ENCODE results near the gene OR2A5. TPM values are rescaled to one million over a fixed set of nuclear protein-coding genes. Genes with fewer than 3 reads are reported as not detected.
A peak's percentile ranks its signal among the peaks of the same experiment; 100 is the strongest.

Gene OR2A5
- total RNA-seq, 6 experiments from 2014 or later: not detected

GRCh38 chr7:144063710-144064109, 15.0 kb downstream of the OR2A5 start:
- no peak overlapping the region for H3K4me3 ChIP-seq
- ATAC-seq (no peak), DNase-seq (no peak)
- H3K9me3 ChIP-seq: no peaks in the 10 kb centered on the region
- peaks cover 0 to 4% of the 10 kb centered on the region in 2 donors for H3K27me3 ChIP-seq
- no peaks in the 10 kb centered on the region for H3K36me3 ChIP-seq
- TF ChIP-seq POLR2A (IDR thresholded peaks at IDR 0.05) (no peak), CTCF (IDR thresholded peaks at IDR 0.05) (peak in 1 of 4 donors; percentile 41)
- H3K4me1 ChIP-seq: no peaks in the 10 kb centered on the region
- H3K27ac ChIP-seq: no peak overlapping the region
- intact Hi-C loops (cut with DNase I): no loop called here
- WGBS (ENCODE audit: insufficient coverage, low coverage, low lambda C conversion rate, missing lambda C conversion rate): 37% methylated on average over 3 of the region's 3 CpGs

GRCh38 chr7:144069511-144069910, 20.8 kb downstream of the OR2A5 start, which contains the start of gene OR2A25:
Gene OR2A25 (plus strand): TSS chr7:144069811. CDS start chr7:144074220, 4,409 bp downstream.
- intact Hi-C loops (cut with DNase I): no loop called here
- ATAC-seq: no peak
- Histone ChIP-seq H3K27me3 (peaks cover 0 to 4% of the 10 kb centered on the region in 2 donors), H3K4me1 (no peaks in the 10 kb centered on the region), H3K4me3 (no peak within 1 kb of the TSS), H3K27ac (no peak within 1 kb of the TSS), H3K9me3 (no peaks in the 10 kb centered on the region), H3K36me3 (no peaks in the 10 kb centered on the region)
- 43% methylated on average over 1 of the region's 1 CpG for WGBS (ENCODE audit: insufficient coverage, low coverage, low lambda C conversion rate, missing lambda C conversion rate)
- no peak for TF ChIP-seq POLR2A (IDR thresholded peaks at IDR 0.05)
- no peak for TF ChIP-seq CTCF (IDR thresholded peaks at IDR 0.05)
- no peak for DNase-seq

- no peak for DNase-seq
- ATAC-seq: no peak
- TF ChIP-seq POLR2A (IDR thresholded peaks at IDR 0.05) (no peak), CTCF (IDR thresholded peaks at IDR 0.05) (no peak)
- H3K27ac ChIP-seq: no peak overlapping the region
- 33% methylated on average over 2 of the region's 2 CpGs for WGBS (ENCODE audit: insufficient coverage, low coverage, low lambda C conversion rate, missing lambda C conversion rate)
- peaks cover 0 to 4% of the 10 kb centered on the region in 2 donors for H3K27me3 ChIP-seq
- no peak overlapping the region for H3K4me3 ChIP-seq
- no peaks in the 10 kb centered on the region for H3K4me1 ChIP-seq
- no peaks in the 10 kb centered on the region for H3K9me3 ChIP-seq
- no peaks in the 10 kb centered on the region for H3K36me3 ChIP-seq
- intact Hi-C loops (cut with DNase I): no loop called here
Measured at GRCh38 chr7:144069953-144070352, 21.2 kb downstream of the OR2A5 start.

- H3K9me3 ChIP-seq: no peaks in the 10 kb centered on the region
- TF ChIP-seq POLR2A (IDR thresholded peaks at IDR 0.05) (no peak), CTCF (IDR thresholded peaks at IDR 0.05) (no peak)
- no peak for ATAC-seq
- H3K27ac ChIP-seq: no peak overlapping the region
- 92% methylated on average over 8 of the region's 8 CpGs for WGBS (ENCODE audit: insufficient coverage, low coverage, low lambda C conversion rate, missing lambda C conversion rate)
- H3K36me3 ChIP-seq: no peaks in the 10 kb centered on the region
- intact Hi-C loops (cut with DNase I): no loop called here
- H3K4me1 ChIP-seq: no peaks in the 10 kb centered on the region
- DNase-seq: no peak
- H3K4me3 ChIP-seq: no peak overlapping the region
- H3K27me3 ChIP-seq: no peaks in the 10 kb centered on the region
Measured at GRCh38 chr7:144074374-144074773, 25.6 kb downstream of the OR2A5 start.

GRCh38 chr7:144085978-144086377, 37.2 kb downstream of the OR2A5 start, which contains the start of gene OR2A12:
Gene OR2A12 (plus strand): TSS chr7:144086278. CDS start chr7:144095108, 8,830 bp downstream.
- intact Hi-C loops (cut with DNase I): no loop called here
- WGBS (ENCODE audit: insufficient coverage, low coverage, low lambda C conversion rate, missing lambda C conversion rate): 64% methylated on average over 1 of the region's 2 CpGs
- H3K27ac ChIP-seq: no peak within 1 kb of the TSS
- ATAC-seq: no peak
- no peak for DNase-seq
- H3K27me3 ChIP-seq: no peaks in the 10 kb centered on the region
- H3K9me3 ChIP-seq: no peaks in the 10 kb centered on the region
- H3K4me1 ChIP-seq: no peaks in the 10 kb centered on the region
- no peaks in the 10 kb centered on the region for H3K36me3 ChIP-seq
- TF ChIP-seq CTCF (IDR thresholded peaks at IDR 0.05) (no peak), POLR2A (IDR thresholded peaks at IDR 0.05) (no peak)
- no peak within 1 kb of the TSS for H3K4me3 ChIP-seq
